ENCODE results near the gene USE1.

GRCh38 chr19:17183271-17183761 lies 31.8 kb upstream of the USE1 start:
- TF ChIP-seq CTCF (IDR thresholded peaks at IDR 0.05), result no peak
- no peak for TF ChIP-seq POLR2AphosphoS5 (IDR thresholded peaks at IDR 0.05)
- no peak for TF ChIP-seq POLR2A (IDR thresholded peaks at IDR 0.05)
- no peak for TF ChIP-seq EP300 (IDR thresholded peaks at IDR 0.05)
